PC-9 (cell line): ENCODE data around the gene SUPT3H. TPM values are rescaled to one million over a fixed set of nuclear protein-coding genes. Genes with fewer than 3 reads are reported as not detected.

Source experiments
- BruUV-seq: library from RNA; stranded (reverse); fragments of 400-500 nt; replicated peaks from 2 replicates; lab custom pipeline; 2021; lab: Mats Ljungman, UMichigan
- CTCF ChIA-PET: fragments of 300-600 bp; sonication (Branson Sonifier 250); formaldehyde crosslinking; loops from one replicate; lab custom pipeline; 2022; ENCODE audit warnings: antibody characterized with exemption; lab: Charles Lee
- POLR2A ChIA-PET: fragments of 300-600 bp; sonication (Branson Sonifier 250); formaldehyde crosslinking; loops from one replicate; lab custom pipeline; 2022; ENCODE audit warnings: antibody characterized with exemption; ENCODE audit not compliant: unreplicated experiment; lab: Charles Lee
- DNase-seq, 2 experiments: peaks; one replicate each; pipeline versions ENCODE4 v3.0.0 to v3.0.0-alpha.2; 2015 to 2022; ENCODE audit warnings: mixed read lengths in 1 of 2
- H2AFZ ChIP-seq: fragments of 200-600 bp; sonication (generic); 2 replicates; pipeline ENCODE4 v1.8.1; 2017; ENCODE audit warnings: antibody characterized with exemption
- H3F3A ChIP-seq: fragments of 200-600 bp; sonication (generic); 2 replicates; pipeline ENCODE4 v1.8.1; 2017; ENCODE audit warnings: antibody characterized with exemption, mild to moderate bottlenecking, low read depth; ENCODE audit not compliant: insufficient read depth
- H3K27ac ChIP-seq: fragments of 200-600 bp; sonication (generic); 2 replicates; pipeline ENCODE4 v1.6.1; 2016; ENCODE audit warnings: mixed run types
- H3K27me3 ChIP-seq: fragments of 200-600 bp; sonication (generic); 2 replicates; pipeline ENCODE4 v1.6.1; 2016; ENCODE audit warnings: low read depth, mixed run types; ENCODE audit not compliant: insufficient read depth
- H3K36me3 ChIP-seq: fragments of 200-600 bp; sonication (generic); 2 replicates; pipeline ENCODE4 v1.6.1; 2016; ENCODE audit warnings: low read depth, mixed run types
- H3K4me1 ChIP-seq: fragments of 200-600 bp; sonication (generic); replicated peaks from 2 replicates; pipeline ENCODE4 v1.6.1; 2016; ENCODE audit warnings: mixed run types; ENCODE audit not compliant: insufficient read depth
- H3K4me2 ChIP-seq: fragments of 200-600 bp; sonication (generic); 2 replicates; pipeline ENCODE4 v1.6.1; 2017; ENCODE audit warnings: mixed run types
- H3K4me3 ChIP-seq: fragments of 200-600 bp; sonication (generic); 2 replicates; pipeline ENCODE4 v1.6.1; 2016; ENCODE audit warnings: mixed run types
- H3K79me2 ChIP-seq: fragments of 200-600 bp; sonication (generic); 2 replicates; pipeline ENCODE4 v1.6.1; 2017; ENCODE audit warnings: low read depth, mixed run types
- H3K9me2 ChIP-seq: fragments of 200-600 bp; sonication (generic); 2 replicates; pipeline ENCODE4 v1.8.1; 2017; ENCODE audit warnings: mild to moderate bottlenecking; ENCODE audit not compliant: insufficient read depth
- H3K9me3 ChIP-seq: fragments of 200-600 bp; sonication (generic); 2 replicates; pipeline ENCODE4 v1.8.1; 2016; ENCODE audit warnings: low read depth; ENCODE audit not compliant: insufficient read depth
- H4K20me1 ChIP-seq: fragments of 200-600 bp; sonication (generic); 2 replicates; pipeline ENCODE4 v1.8.1; 2017; ENCODE audit not compliant: insufficient read depth
- CTCF ChIP-seq: fragments of 200-600 bp; sonication (generic); conservative IDR thresholded peaks from 2 replicates; pipeline ENCODE4 v1.6.1; 2017; ENCODE audit warnings: mixed run types, antibody characterized with exemption, mild to moderate bottlenecking, moderate library complexity
- EZH2 ChIP-seq: fragments of 200-600 bp; sonication (generic); IDR thresholded peaks from 2 replicates; pipeline ENCODE4 v1.8.0; 2017; ENCODE audit warnings: antibody characterized with exemption, low read depth
- intact Hi-C: fragments of 100-400 bp; cut with micrococcal nuclease; formaldehyde crosslinking; loops from one replicate; pipeline ENCODE4 v1.10.0; 2022; ENCODE audit not compliant: unreplicated experiment
- total RNA-seq: library from RNA; stranded (reverse); gene quantifications from 2 replicates; pipeline ENCODE4 v1.2.3, GENCODE V29; 2021

The SUPT3H gene
- total RNA-seq, 1 experiment from 2014 or later = 9.2 TPM

GRCh38 chr6:44789061-44789460 lies 588.7 kb downstream of the SUPT3H start:
- intact Hi-C loops = no loop called here
- BruUV-seq = no TSS peak
- no peak overlapping the region for H3K27ac ChIP-seq
- H3F3A ChIP-seq = no peaks in the 10 kb centered on the region
- no peaks in the 10 kb centered on the region for H4K20me1 ChIP-seq
- H3K9me2 ChIP-seq = no peaks in the 10 kb centered on the region
- H3K4me1 ChIP-seq = no peaks in the 10 kb centered on the region
- no peaks in the 10 kb centered on the region for H3K79me2 ChIP-seq
- no peak overlapping the region for H3K4me3 ChIP-seq
- no peak overlapping the region for H3K4me2 ChIP-seq
- no peaks in the 10 kb centered on the region for H3K9me3 ChIP-seq
- no peaks in the 10 kb centered on the region for H3K36me3 ChIP-seq
- H3K27me3 ChIP-seq = no peaks in the 10 kb centered on the region
- TF ChIP-seq CTCF = no peak
- no peak for TF ChIP-seq EZH2
- H2AFZ ChIP-seq = no peak overlapping the region
- CTCF ChIA-PET = no interaction called here
- no peak for DNase-seq
- POLR2A ChIA-PET = no interaction called here

- ChIA-PET POLR2A (no interaction called here), CTCF (no interaction called here)
- H3K79me2 ChIP-seq = no peaks in the 10 kb centered on the region
- intact Hi-C loops = no loop called here
- no peak overlapping the region for H3K4me3 ChIP-seq
- H3K36me3 ChIP-seq = no peaks in the 10 kb centered on the region
- H3K4me1 ChIP-seq = no peaks in the 10 kb centered on the region
- TF ChIP-seq CTCF = no peak
- TF ChIP-seq EZH2 = no peak
- no peaks in the 10 kb centered on the region for H3K9me3 ChIP-seq
- no TSS peak for BruUV-seq
- DNase-seq = no peak
- no peak overlapping the region for H2AFZ ChIP-seq
- H3K27me3 ChIP-seq = no peaks in the 10 kb centered on the region
- no peaks in the 10 kb centered on the region for H4K20me1 ChIP-seq
- no peak overlapping the region for H3K27ac ChIP-seq
- no peaks in the 10 kb centered on the region for H3K9me2 ChIP-seq
- no peak overlapping the region for H3K4me2 ChIP-seq
- no peaks in the 10 kb centered on the region for H3F3A ChIP-seq
These were observed 589.2 kb downstream of the SUPT3H start for GRCh38 chr6:44788387-44788981.

- DNase-seq = no peak
- H3K4me2 ChIP-seq = no peak overlapping the region
- no peaks in the 10 kb centered on the region for H3K4me1 ChIP-seq
- TF ChIP-seq EZH2 (no peak), CTCF (no peak)
- H3K4me3 ChIP-seq = no peak overlapping the region
- no peaks in the 10 kb centered on the region for H3K9me3 ChIP-seq
- CTCF ChIA-PET = no interaction called here
- H2AFZ ChIP-seq = no peak overlapping the region
- no TSS peak for BruUV-seq
- POLR2A ChIA-PET = no interaction called here
- H3F3A ChIP-seq = no peaks in the 10 kb centered on the region
- H3K27me3 ChIP-seq = no peaks in the 10 kb centered on the region
- no peak overlapping the region for H3K27ac ChIP-seq
- no peaks in the 10 kb centered on the region for H3K9me2 ChIP-seq
- no peaks in the 10 kb centered on the region for H4K20me1 ChIP-seq
- H3K36me3 ChIP-seq = no peaks in the 10 kb centered on the region
- no peaks in the 10 kb centered on the region for H3K79me2 ChIP-seq
- intact Hi-C loops = no loop called here
These were observed 590.4 kb downstream of the SUPT3H start for GRCh38 chr6:44787254-44787834.
